ENCODE measurements around the gene IRAK1BP1. TPM values are rescaled to one million over a fixed set of nuclear protein-coding genes. Genes with fewer than 3 reads are reported as not detected.

IRAK1BP1 gene
- total and polyA plus RNA-seq, 2 donors, result 3.8 to 6.2 TPM

- DNase-seq (ENCODE audit: low read depth in 6 of 9, low spot score in 9 of 9), result no peak
- Histone ChIP-seq H3K36me3 (ENCODE audit: control insufficient read depth in 2 of 2, insufficient read depth in 2 of 2, low read length in 1 of 2) (peaks cover 16 to 77% of the 10 kb centered on the region in 2 donors), H3K27me3 (ENCODE audit: control insufficient read depth in 2 of 2, insufficient read depth in 1 of 2, low read length in 1 of 2) (no peaks in the 10 kb centered on the region), H3K27ac (ENCODE audit: low read depth in 1 of 2, low read length in 1 of 2) (no peak overlapping the region), H3K9me3 (ENCODE audit: control insufficient read depth in 2 of 2, insufficient read depth in 1 of 2, low read length in 1 of 2) (peaks cover 3 to 13% of the 10 kb centered on the region in 2 donors), H3K4me3 (ENCODE audit: low read length in 2 of 2) (no peak overlapping the region), H3K4me1 (ENCODE audit: control insufficient read depth in 2 of 2, insufficient read depth in 2 of 2, low read length in 2 of 2) (no peaks in the 10 kb centered on the region)
- 97% methylated on average over 2 of the region's 2 CpGs for WGBS
Observed at GRCh38 chr6:78947529-78947928, 80.2 kb downstream of the IRAK1BP1 start.

DNA sequence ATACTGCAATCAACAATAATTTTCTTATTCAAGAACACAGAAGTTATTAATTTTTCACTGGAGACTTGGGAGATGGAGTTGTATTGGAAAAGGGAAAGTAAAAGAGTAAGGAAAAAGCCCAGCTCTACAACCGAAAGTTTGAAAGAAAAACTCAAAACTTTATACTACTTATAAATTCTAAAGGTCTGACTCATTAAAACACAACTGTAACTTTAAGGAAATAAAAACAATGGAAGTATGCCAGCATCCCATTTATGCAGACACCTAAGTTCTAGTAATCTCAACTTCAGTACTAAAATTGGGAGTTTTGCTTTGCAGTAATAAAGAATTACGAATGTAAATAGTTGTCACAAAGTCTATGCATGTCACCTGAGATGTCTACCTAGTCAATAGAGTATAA, 80.6 kb downstream of the IRAK1BP1 start:
- Histone ChIP-seq H3K36me3 (ENCODE audit: control insufficient read depth in 2 of 2, insufficient read depth in 2 of 2, low read length in 1 of 2) (peaks cover 16 to 76% of the 10 kb centered on the region in 2 donors), H3K4me3 (ENCODE audit: low read length in 2 of 2) (no peak overlapping the region), H3K27me3 (ENCODE audit: control insufficient read depth in 2 of 2, insufficient read depth in 1 of 2, low read length in 1 of 2) (no peaks in the 10 kb centered on the region), H3K9me3 (ENCODE audit: control insufficient read depth in 2 of 2, insufficient read depth in 1 of 2, low read length in 1 of 2) (peaks cover 3 to 13% of the 10 kb centered on the region in 2 donors), H3K4me1 (ENCODE audit: control insufficient read depth in 2 of 2, insufficient read depth in 2 of 2, low read length in 2 of 2) (no peaks in the 10 kb centered on the region), H3K27ac (ENCODE audit: low read depth in 1 of 2, low read length in 1 of 2) (no peak overlapping the region)
- WGBS, result 97% methylated on average over 2 of the region's 2 CpGs
- DNase-seq (ENCODE audit: low read depth in 6 of 9, low spot score in 9 of 9), result no peak

DNA sequence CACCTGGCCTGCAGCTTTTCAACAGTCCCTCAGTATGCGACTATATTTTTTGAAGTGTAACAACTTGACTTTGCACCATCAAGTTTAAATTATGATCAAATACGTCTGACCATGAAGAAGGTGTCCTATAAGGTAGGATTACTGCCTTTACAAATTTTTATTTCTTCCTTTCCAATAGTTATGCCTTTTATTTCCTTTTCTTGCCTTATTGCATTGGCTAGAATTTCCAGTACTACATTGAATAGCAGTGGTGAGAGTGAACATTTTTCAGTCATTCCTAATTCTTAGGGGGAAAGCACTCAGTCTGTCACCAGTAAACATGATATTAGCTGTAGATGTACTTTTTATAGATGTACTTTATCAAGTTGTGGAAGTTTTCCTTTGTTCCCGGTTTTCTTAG, 81.4 kb downstream of the IRAK1BP1 start:
- no peak for DNase-seq (ENCODE audit: low read depth in 6 of 9, low spot score in 9 of 9)

GRCh38 chr6:78952362-78952761, 85.0 kb downstream of the IRAK1BP1 start:
- no peak overlapping the region for H3K4me3 ChIP-seq (ENCODE audit: low read length in 2 of 2)
- H3K27ac ChIP-seq (ENCODE audit: low read depth in 1 of 2, low read length in 1 of 2), result no peak overlapping the region
- peaks cover 13 to 76% of the 10 kb centered on the region in 2 donors for H3K36me3 ChIP-seq (ENCODE audit: control insufficient read depth in 2 of 2, insufficient read depth in 2 of 2, low read length in 1 of 2)
- no peaks in the 10 kb centered on the region for H3K4me1 ChIP-seq (ENCODE audit: control insufficient read depth in 2 of 2, insufficient read depth in 2 of 2, low read length in 2 of 2)
- peaks cover 3 to 13% of the 10 kb centered on the region in 2 donors for H3K9me3 ChIP-seq (ENCODE audit: control insufficient read depth in 2 of 2, insufficient read depth in 1 of 2, low read length in 1 of 2)
- DNase-seq (ENCODE audit: low read depth in 6 of 9, low spot score in 9 of 9), result no peak
- no peaks in the 10 kb centered on the region for H3K27me3 ChIP-seq (ENCODE audit: control insufficient read depth in 2 of 2, insufficient read depth in 1 of 2, low read length in 1 of 2)
- 97% methylated on average over 1 of the region's 1 CpG for WGBS

More for the DNA sequence above, 81.4 kb downstream of the IRAK1BP1 start:
- H3K4me1 ChIP-seq (ENCODE audit: control insufficient read depth in 2 of 2, insufficient read depth in 2 of 2, low read length in 2 of 2), result no peaks in the 10 kb centered on the region
- H3K9me3 ChIP-seq (ENCODE audit: control insufficient read depth in 2 of 2, insufficient read depth in 1 of 2, low read length in 1 of 2), result peaks cover 3 to 13% of the 10 kb centered on the region in 2 donors
- H3K36me3 ChIP-seq (ENCODE audit: control insufficient read depth in 2 of 2, insufficient read depth in 2 of 2, low read length in 1 of 2), result peaks cover 13 to 79% of the 10 kb centered on the region in 2 donors
- H3K4me3 ChIP-seq (ENCODE audit: low read length in 2 of 2), result no peak overlapping the region
- 98% methylated on average over 3 of the region's 3 CpGs for WGBS
- no peak overlapping the region for H3K27ac ChIP-seq (ENCODE audit: low read depth in 1 of 2, low read length in 1 of 2)
- no peaks in the 10 kb centered on the region for H3K27me3 ChIP-seq (ENCODE audit: control insufficient read depth in 2 of 2, insufficient read depth in 1 of 2, low read length in 1 of 2)

Other genes starting within 250 kb of the IRAK1BP1 start
- gene PHIP, start 210.7 kb downstream of the IRAK1BP1 start, total RNA-seq, result 25.5 TPM
- gene PHIP, start 210.7 kb downstream of the IRAK1BP1 start, polyA plus RNA-seq, result 16.8 TPM